AG09309 (cell line): ENCODE data around the gene IFNA1.

Experiments used
- DNase-seq: peaks from one replicate; pipeline ENCODE4 v3.0.0-alpha.2; 2010; ENCODE audit warnings: low read depth
- H3K4me3 ChIP-seq: 2 replicates; pipeline ENCODE4 v1.5.1; 2011; ENCODE audit warnings: mild to moderate bottlenecking, low read depth, low read length, moderate library complexity; ENCODE audit not compliant: control insufficient read depth
- CTCF ChIP-seq: IDR thresholded peaks from 2 replicates; pipeline ENCODE4 v1.5.1; 2011; ENCODE audit warnings: mild to moderate bottlenecking, low read depth, low read length, inconsistent platforms; ENCODE audit not compliant: insufficient read depth, control insufficient read depth; ENCODE audit errors: missing control alignments

The IFNA1 gene

GRCh38 chr9:21482213-21482612 lies 42.0 kb downstream of the IFNA1 start, which contains the start of gene IFNE:
TSS of gene IFNE (minus strand) at chr9:21482313. CDS start at chr9:21481694, 619 bp downstream.
- H3K4me3 ChIP-seq = no peak within 1 kb of the TSS
- no peak for TF ChIP-seq CTCF
- DNase-seq = no peak
